Measurements from ENCODE around the gene AHDC1. TPM values are rescaled to one million over a fixed set of nuclear protein-coding genes. Genes with fewer than 3 reads are reported as not detected.

AHDC1 gene
- total RNA-seq, 1 experiment from 2014 or later, result 33.7 TPM

- ChIA-PET RAD21 (ENCODE audit: low non-redundant PET in 1 of 2, low total read pairs in 2 of 2, uncharacterized antibody in 2 of 2, unreplicated experiment in 2 of 2) (no interaction called here), POLR2A (no interaction called here), CTCF (interaction anchor here (2.2 kb wide), 1 partner anchor 34 kb away, joined by 12 read pairs; no protein-coding TSS in a partner anchor)
- no peaks in the 10 kb centered on the region for H3K9me3 ChIP-seq (ENCODE audit: control insufficient read depth in 1 of 2, insufficient read depth in 1 of 2, low read depth in 1 of 2, low read length in 2 of 2)
- DNase-seq (ENCODE audit: low read depth, low spot score) (no peak), ATAC-seq (peak; percentile 22; the same call in 1 of the 2 replicates)
- peaks cover 23 to 41% of the 10 kb centered on the region in 2 experiments for H3K4me1 ChIP-seq (ENCODE audit: control insufficient read depth in 1 of 2, insufficient read depth in 2 of 2, low read length in 2 of 2)
- BruUV-seq (replicated peaks), result no TSS peak
- peaks cover 0 to 7% of the 10 kb centered on the region in 2 experiments; a peak in 2 of 4 replicates for H3K36me3 ChIP-seq (ENCODE audit: control insufficient read depth in 1 of 2, insufficient read depth in 2 of 2, low read length in 2 of 2)
- H3K27ac ChIP-seq (ENCODE audit: low read depth, low read length), result peak overlapping the region; percentile 48; the same call in 1 of the 2 replicates
- no peak overlapping the region for H3K4me3 ChIP-seq (replicated peaks in 1 of 2; ENCODE audit: low read depth in 1 of 2, low read length in 2 of 2)
- no peak overlapping the region for H3K9ac ChIP-seq (ENCODE audit: low read length)
- no peaks in the 10 kb centered on the region for H3K27me3 ChIP-seq (ENCODE audit: insufficient read depth, low read length)
- peaks cover 71% of the 10 kb centered on the region for H3K79me2 ChIP-seq (ENCODE audit: insufficient read depth, low read length)
- TF ChIP-seq YY1 (IDR thresholded peaks at IDR 0.05; ENCODE audit: extremely low read depth, insufficient replicate concordance, low read depth, low read length) (no peak), CBX3 (IDR thresholded peaks at IDR 0.05; ENCODE audit: low read depth) (no peak), FOSL1 (IDR thresholded peaks at IDR 0.05; ENCODE audit: low read depth) (no peak), EZH2phosphoT487 (IDR thresholded peaks at IDR 0.05; ENCODE audit: borderline replicate concordance) (no peak), CEBPB (IDR thresholded peaks at IDR 0.05; ENCODE audit: low read depth) (no peak), ZBTB33 (IDR thresholded peaks at IDR 0.05; ENCODE audit: extremely low read depth, insufficient replicate concordance, low read length) (no peak), EGR1 (IDR thresholded peaks at IDR 0.05; ENCODE audit: low read depth) (no peak), JUND (IDR thresholded peaks at IDR 0.05) (no peak)
- no peak overlapping the region for H2AFZ ChIP-seq (ENCODE audit: low read depth, low read length, poor library complexity, severe bottlenecking)
- no peaks in the 10 kb centered on the region for H4K20me1 ChIP-seq (ENCODE audit: insufficient read depth)
- intact Hi-C loops (cut with micrococcal nuclease), result no loop called here
- peak overlapping the region; percentile 33 for H3K4me2 ChIP-seq (ENCODE audit: low read length)
- no peaks in the 10 kb centered on the region for H3K9me2 ChIP-seq (ENCODE audit: insufficient read depth)
Measured at GRCh38 chr1:27590917-27591508, 12.9 kb downstream of the AHDC1 start.

Data from HCT116 (cell line).